ENCODE data around the gene TMEM123.

DNA sequence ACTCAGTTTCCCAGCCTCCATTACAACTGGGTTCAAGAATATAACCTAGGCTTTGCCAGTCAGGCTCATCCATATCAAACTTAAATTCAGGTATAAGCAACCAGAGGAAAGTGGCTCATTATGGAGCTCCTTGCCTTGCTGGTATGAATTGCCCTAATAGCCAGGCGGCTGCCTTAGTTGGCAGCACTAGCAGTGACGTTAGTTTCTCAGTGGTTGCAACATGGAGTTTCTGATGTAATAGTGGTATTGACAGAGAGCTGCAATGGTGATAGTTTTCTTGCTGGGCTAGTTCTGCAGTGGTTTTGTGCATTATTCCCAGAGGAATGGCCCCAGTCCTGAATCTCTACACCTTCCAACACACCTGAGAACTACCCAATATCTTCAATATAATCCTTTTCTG lies 3.8 kb upstream of the TMEM123 start:
- TF ChIP-seq, protein P1, sequence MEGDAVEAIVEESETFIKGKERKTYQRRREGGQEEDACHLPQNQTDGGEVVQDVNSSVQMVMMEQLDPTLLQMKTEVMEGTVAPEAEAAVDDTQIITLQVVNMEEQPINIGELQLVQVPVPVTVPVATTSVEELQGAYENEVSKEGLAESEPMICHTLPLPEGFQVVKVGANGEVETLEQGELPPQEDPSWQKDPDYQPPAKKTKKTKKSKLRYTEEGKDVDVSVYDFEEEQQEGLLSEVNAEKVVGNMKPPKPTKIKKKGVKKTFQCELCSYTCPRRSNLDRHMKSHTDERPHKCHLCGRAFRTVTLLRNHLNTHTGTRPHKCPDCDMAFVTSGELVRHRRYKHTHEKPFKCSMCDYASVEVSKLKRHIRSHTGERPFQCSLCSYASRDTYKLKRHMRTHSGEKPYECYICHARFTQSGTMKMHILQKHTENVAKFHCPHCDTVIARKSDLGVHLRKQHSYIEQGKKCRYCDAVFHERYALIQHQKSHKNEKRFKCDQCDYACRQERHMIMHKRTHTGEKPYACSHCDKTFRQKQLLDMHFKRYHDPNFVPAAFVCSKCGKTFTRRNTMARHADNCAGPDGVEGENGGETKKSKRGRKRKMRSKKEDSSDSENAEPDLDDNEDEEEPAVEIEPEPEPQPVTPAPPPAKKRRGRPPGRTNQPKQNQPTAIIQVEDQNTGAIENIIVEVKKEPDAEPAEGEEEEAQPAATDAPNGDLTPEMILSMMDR (IDR thresholded peaks at IDR 0.05 in 8 of 11, conservative IDR thresholded peaks at IDR 0.05 in 3 of 11): no peak
- TF ChIP-seq POLR2A (IDR thresholded peaks at IDR 0.05): no peak
- peak in 1 of 3 donors; percentile 35 for TF ChIP-seq POLR2AphosphoS5 (IDR thresholded peaks at IDR 0.05)

All from spleen (tissue), 7 donors.